Activated T-helper 1 cell treated with anti-CD3 and anti-CD28 coated beads, Interleukin-12 subunit alpha, Interleukin-12 subunit beta, Interleukin-2, Interleukin-4 antibody, amounts not matched to agents 30 ng/mL and 10 ng/mL and 1 ng/mL, durations not matched to agents 14 hours and 24 hours and 36 hours (primary cell): Measurements from ENCODE around the gene ZNF366. TPM values are rescaled to one million over a fixed set of nuclear protein-coding genes. Genes with fewer than 3 reads are reported as not detected.

ENCODE experiments used
- DNase-seq: peaks from one replicate; pipeline ENCODE4 v3.0.0; 2021; ENCODE audit warnings: low spot score
- H3K27ac Mint-ChIP-seq: one replicate; pipeline ENCODE4 v1.8.0; 2021; ENCODE audit warnings: mild to moderate bottlenecking, mixed read lengths
- H3K27me3 Mint-ChIP-seq: one replicate; pipeline ENCODE4 v1.8.0; 2022; ENCODE audit warnings: mild to moderate bottlenecking, moderate library complexity, mixed read lengths; ENCODE audit not compliant: insufficient read depth
- H3K36me3 Mint-ChIP-seq: one replicate; pipeline ENCODE4 v1.8.0; 2021; ENCODE audit warnings: low read depth, mixed read lengths
- H3K4me1 Mint-ChIP-seq: one replicate; pipeline ENCODE4 v1.8.0; 2021; ENCODE audit warnings: low read depth, mixed read lengths
- H3K4me3 Mint-ChIP-seq: one replicate; pipeline ENCODE4 v1.8.0; 2021; ENCODE audit warnings: mild to moderate bottlenecking, moderate library complexity, mixed read lengths
- H3K9me3 Mint-ChIP-seq: one replicate; pipeline ENCODE4 v1.8.0; 2021; ENCODE audit warnings: mixed read lengths
- intact Hi-C: fragments of 100-400 bp; cut with micrococcal nuclease; formaldehyde crosslinking; loops from one replicate; pipeline ENCODE4 v1.15.1; 2024
- total RNA-seq: library from RNA; stranded (reverse); gene quantifications from 2 replicates; pipeline ENCODE4 v1.2.3, GENCODE V29; 2022

Gene ZNF366
- total RNA-seq: not detected in 2 replicates

- H3K27me3 Mint-ChIP-seq: peaks cover 11% of the 10 kb centered on the region
- no peak within 1 kb of the TSS for H3K4me3 Mint-ChIP-seq
- H3K9me3 Mint-ChIP-seq: no peaks in the 10 kb centered on the region
- no peak within 1 kb of the TSS for H3K27ac Mint-ChIP-seq
- intact Hi-C loops: no loop called here
- no peak for DNase-seq
- H3K36me3 Mint-ChIP-seq: no peaks in the 10 kb centered on the region
- H3K4me1 Mint-ChIP-seq: peaks cover 9% of the 10 kb centered on the region
These were observed at the start of gene ZNF366 for GRCh38 chr5:72507231-72507906. ZNF366 (minus strand) TSS chr5:72507410; CDS start chr5:72461496, 45,914 bp downstream.

- Mint-ChIP-seq H3K4me3 (peak overlapping the region; percentile 72), H3K27me3 (peaks cover 24% of the 10 kb centered on the region), H3K36me3 (no peaks in the 10 kb centered on the region), H3K9me3 (no peaks in the 10 kb centered on the region), H3K27ac (no peak overlapping the region), H3K4me1 (peaks cover 7% of the 10 kb centered on the region)
- intact Hi-C loops: no loop called here
- no peak for DNase-seq
These were observed 49.3 kb upstream of the ZNF366 start for GRCh38 chr5:72556351-72557166.

- no peaks in the 10 kb centered on the region for H3K9me3 Mint-ChIP-seq
- intact Hi-C loops: no loop called here
- no peak overlapping the region for H3K27ac Mint-ChIP-seq
- H3K4me1 Mint-ChIP-seq: peaks cover 7% of the 10 kb centered on the region
- H3K36me3 Mint-ChIP-seq: no peaks in the 10 kb centered on the region
- no peak overlapping the region for H3K4me3 Mint-ChIP-seq
- H3K27me3 Mint-ChIP-seq: peaks cover 24% of the 10 kb centered on the region
- no peak for DNase-seq
These were observed 48.7 kb upstream of the ZNF366 start for GRCh38 chr5:72555871-72556270.

GRCh38 chr5:72554897-72555296 is 47.7 kb upstream of the ZNF366 start:
- Mint-ChIP-seq H3K27ac (no peak overlapping the region), H3K27me3 (peaks cover 24% of the 10 kb centered on the region), H3K4me1 (peaks cover 7% of the 10 kb centered on the region), H3K9me3 (no peaks in the 10 kb centered on the region), H3K4me3 (no peak overlapping the region), H3K36me3 (no peaks in the 10 kb centered on the region)
- intact Hi-C loops: no loop called here
- DNase-seq: no peak

GRCh38 chr5:72552041-72552557 is 44.9 kb upstream of the ZNF366 start:
- peaks cover 7% of the 10 kb centered on the region for H3K4me1 Mint-ChIP-seq
- H3K4me3 Mint-ChIP-seq: no peak overlapping the region
- peaks cover 18% of the 10 kb centered on the region for H3K27me3 Mint-ChIP-seq
- no peaks in the 10 kb centered on the region for H3K36me3 Mint-ChIP-seq
- no peak for DNase-seq
- H3K9me3 Mint-ChIP-seq: no peaks in the 10 kb centered on the region
- no peak overlapping the region for H3K27ac Mint-ChIP-seq
- intact Hi-C loops: no loop called here

- intact Hi-C loops: no loop called here
- DNase-seq: no peak
- no peaks in the 10 kb centered on the region for H3K9me3 Mint-ChIP-seq
- no peaks in the 10 kb centered on the region for H3K4me1 Mint-ChIP-seq
- peaks cover 7% of the 10 kb centered on the region for H3K27me3 Mint-ChIP-seq
- no peaks in the 10 kb centered on the region for H3K36me3 Mint-ChIP-seq
- no peak overlapping the region for H3K27ac Mint-ChIP-seq
- no peak overlapping the region for H3K4me3 Mint-ChIP-seq
These were observed 43.4 kb upstream of the ZNF366 start for GRCh38 chr5:72550595-72550994.

GRCh38 chr5:72543811-72544210 is 36.6 kb upstream of the ZNF366 start:
- Mint-ChIP-seq H3K9me3 (no peaks in the 10 kb centered on the region), H3K4me1 (no peaks in the 10 kb centered on the region), H3K4me3 (no peak overlapping the region), H3K36me3 (no peaks in the 10 kb centered on the region), H3K27ac (no peak overlapping the region), H3K27me3 (peaks cover 3% of the 10 kb centered on the region)
- intact Hi-C loops: no loop called here
- no peak for DNase-seq

GRCh38 chr5:72543365-72543764 is 36.2 kb upstream of the ZNF366 start:
- H3K27me3 Mint-ChIP-seq: peaks cover 3% of the 10 kb centered on the region
- intact Hi-C loops: no loop called here
- H3K9me3 Mint-ChIP-seq: no peaks in the 10 kb centered on the region
- H3K4me3 Mint-ChIP-seq: no peak overlapping the region
- no peak for DNase-seq
- no peaks in the 10 kb centered on the region for H3K36me3 Mint-ChIP-seq
- H3K27ac Mint-ChIP-seq: no peak overlapping the region
- H3K4me1 Mint-ChIP-seq: no peaks in the 10 kb centered on the region

- Mint-ChIP-seq H3K27me3 (peaks cover under 1% of the 10 kb centered on the region), H3K9me3 (no peaks in the 10 kb centered on the region), H3K36me3 (no peaks in the 10 kb centered on the region), H3K4me1 (no peaks in the 10 kb centered on the region), H3K27ac (no peak overlapping the region), H3K4me3 (no peak overlapping the region)
- DNase-seq: no peak
- intact Hi-C loops: no loop called here
These were observed 35.5 kb upstream of the ZNF366 start for GRCh38 chr5:72542695-72543094.

GRCh38 chr5:72541501-72542225 is 34.5 kb upstream of the ZNF366 start:
- Mint-ChIP-seq H3K36me3 (no peaks in the 10 kb centered on the region), H3K27me3 (no peaks in the 10 kb centered on the region), H3K4me1 (no peaks in the 10 kb centered on the region), H3K4me3 (no peak overlapping the region), H3K27ac (no peak overlapping the region), H3K9me3 (no peaks in the 10 kb centered on the region)
- intact Hi-C loops: no loop called here
- no peak for DNase-seq

- no peaks in the 10 kb centered on the region for H3K27me3 Mint-ChIP-seq
- no peaks in the 10 kb centered on the region for H3K9me3 Mint-ChIP-seq
- H3K27ac Mint-ChIP-seq: no peak overlapping the region
- H3K36me3 Mint-ChIP-seq: no peaks in the 10 kb centered on the region
- intact Hi-C loops: no loop called here
- no peak overlapping the region for H3K4me3 Mint-ChIP-seq
- DNase-seq: no peak
- no peaks in the 10 kb centered on the region for H3K4me1 Mint-ChIP-seq
These were observed 33.7 kb upstream of the ZNF366 start for GRCh38 chr5:72540759-72541438.

GRCh38 chr5:72539726-72540125 is 32.5 kb upstream of the ZNF366 start:
- H3K4me1 Mint-ChIP-seq: no peaks in the 10 kb centered on the region
- H3K27me3 Mint-ChIP-seq: no peaks in the 10 kb centered on the region
- DNase-seq: no peak
- no peaks in the 10 kb centered on the region for H3K9me3 Mint-ChIP-seq
- H3K4me3 Mint-ChIP-seq: no peak overlapping the region
- H3K27ac Mint-ChIP-seq: no peak overlapping the region
- H3K36me3 Mint-ChIP-seq: no peaks in the 10 kb centered on the region
- intact Hi-C loops: no loop called here
